Colon (tissue), 2 donors: ENCODE measurements around the gene LPGAT1.
"Not testable (repeated sequence)": the region's sequence is repeated elsewhere in the genome, so short reads cannot be mapped to it uniquely, and the experiment has no call there.

Source experiments
- FAIRE-seq: peaks from 2 replicates; lab custom pipeline; 2012; peaks lifted over from hg19 to GRCh38; lab: Jason Lieb, UNC
- donor health status: control.
- donor health status: control.

Gene LPGAT1

GRCh38 chr1:211704543-211704942, 126.0 kb downstream of the LPGAT1 start:
- FAIRE-seq: no peak

GRCh38 chr1:211703812-211704537, 126.6 kb downstream of the LPGAT1 start:
- FAIRE-seq: no peak

- no peak for FAIRE-seq
These were observed 128.8 kb downstream of the LPGAT1 start for GRCh38 chr1:211701733-211702132.

- FAIRE-seq: no peak
These were observed 131.5 kb downstream of the LPGAT1 start for GRCh38 chr1:211699059-211699458.

GRCh38 chr1:211698161-211699026, 132.2 kb downstream of the LPGAT1 start:
- FAIRE-seq: no peak

- no peak for FAIRE-seq
These were observed 133.2 kb downstream of the LPGAT1 start for GRCh38 chr1:211697356-211697755.

- no peak for FAIRE-seq
These were observed 135.3 kb downstream of the LPGAT1 start for GRCh38 chr1:211695135-211695816.

GRCh38 chr1:211693911-211694310, 136.7 kb downstream of the LPGAT1 start:
- not testable (repeated sequence) for FAIRE-seq
